ENCODE data around the gene PPT2. TPM values are rescaled to one million over a fixed set of nuclear protein-coding genes. Genes with fewer than 3 reads are reported as not detected.

PPT2 gene
- total and polyA plus RNA-seq, 2 of the 8 experiments (the other 6 are each of a cell fraction or from before 2014, with no cell fraction given) = 24.1 to 39.5 TPM

DNA sequence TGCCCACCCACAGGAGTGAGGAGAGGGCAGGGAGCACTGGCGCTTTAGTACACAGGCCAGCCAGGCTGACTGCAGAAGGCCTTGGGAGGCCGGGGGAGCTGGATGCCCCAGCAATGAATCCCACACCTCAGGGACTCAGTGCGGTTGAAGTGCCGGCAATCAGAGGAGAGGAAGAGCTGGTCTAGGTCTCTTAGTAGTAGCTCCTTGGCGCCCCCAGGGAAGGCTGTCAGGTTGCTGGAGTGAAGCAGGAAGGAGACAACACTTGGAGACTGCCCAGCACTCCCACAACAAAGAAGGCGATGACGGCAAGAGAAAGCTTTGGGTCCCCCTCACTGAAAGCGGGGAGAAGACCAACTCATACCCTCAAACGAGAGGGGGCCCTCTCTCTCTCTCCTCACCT, 36.5 kb upstream of the PPT2 start:
- Histone ChIP-seq H3K23me2 (ENCODE audit: low read depth, low read length) (no peaks in the 10 kb centered on the region), H3K4me2 (ENCODE audit: insufficient read depth in 1 of 2, low read depth in 2 of 2, low read length in 2 of 2) (no peak overlapping the region), H3K36me3 (ENCODE audit: control insufficient read depth in 2 of 4, insufficient read depth in 4 of 4, low read length in 3 of 4) (peaks cover 9 to 30% (median 16%) of the 10 kb centered on the region in 4 experiments; a peak in 6 of 8 replicates), H3K4me1 (replicated peaks in 1 of 4; ENCODE audit: control insufficient read depth in 3 of 4, insufficient read depth in 4 of 4, low read length in 3 of 4) (peaks cover 0 to 5% (median under 1%) of the 10 kb centered on the region in 4 experiments; a peak in 3 of 7 replicates), H3K9ac (replicated peaks in 1 of 4; ENCODE audit: extremely low read depth in 1 of 4, low read depth in 3 of 4, low read length in 3 of 4) (no peak overlapping the region), H3K18ac (ENCODE audit: extremely low read depth, low read length) (no peak overlapping the region), H3K4ac (replicated peaks; ENCODE audit: insufficient read length, low read depth, low read length) (no peak overlapping the region), H4K8ac (ENCODE audit: extremely low read depth, insufficient read depth, low read length) (no peak overlapping the region), H2BK12ac (ENCODE audit: low read depth, low read length) (no peak overlapping the region), H2AFZ (ENCODE audit: low read length) (no peak overlapping the region), H2BK15ac (ENCODE audit: low read length) (no peak overlapping the region), H3K4me3 (ENCODE audit: extremely low read depth in 1 of 4, insufficient read depth in 2 of 4, low read depth in 3 of 4, low read length in 4 of 4) (no peak overlapping the region), H3K27ac (ENCODE audit: low read depth, low read length) (no peak overlapping the region), H2BK5ac (ENCODE audit: low read depth, low read length) (no peak overlapping the region), H3K56ac (replicated peaks; ENCODE audit: insufficient read length, low read depth, low read length) (no peak overlapping the region), H3K79me2 (ENCODE audit: control insufficient read depth in 1 of 2, insufficient read depth in 2 of 2, low read length in 2 of 2) (no peaks in the 10 kb centered on the region), H4K5ac (ENCODE audit: insufficient read length, low read depth, low read length) (no peak overlapping the region), H3K9me3 (ENCODE audit: insufficient read depth in 2 of 2, low read depth in 1 of 2, low read length in 1 of 2) (no peaks in the 10 kb centered on the region), H3K14ac (ENCODE audit: insufficient read length) (no peak overlapping the region), H2AK5ac (ENCODE audit: low read depth, low read length) (no peak overlapping the region), H3K27me3 (replicated peaks in 1 of 4; ENCODE audit: control insufficient read depth in 3 of 4, extremely low read depth in 1 of 4, insufficient read depth in 3 of 4, low read length in 3 of 4) (no peaks in the 10 kb centered on the region), H4K20me1 (replicated peaks in 1 of 2; ENCODE audit: control insufficient read depth in 1 of 2, insufficient read depth in 2 of 2, low read length in 2 of 2) (peaks cover 5 to 7% of the 10 kb centered on the region in 2 experiments), H2BK120ac (replicated peaks; ENCODE audit: low read depth, low read length) (no peak overlapping the region), H4K91ac (replicated peaks; ENCODE audit: insufficient read length, low read length) (no peak overlapping the region), H3K79me1 (ENCODE audit: low read depth, low read length) (no peaks in the 10 kb centered on the region), H2BK20ac (ENCODE audit: low read length) (no peak overlapping the region), H3K23ac (ENCODE audit: insufficient read length) (no peak overlapping the region)
- ChIA-PET POLR2A (ENCODE audit: partially characterized antibody) (interaction anchor here (1.1 to 3.0 kb wide), 10 partner anchors 9 to 78 kb away, joined by 3 to 21 read pairs (median 7); partner anchors contain the start of genes AGPAT1, ATF6B, FKBPL and GPSM3), CTCF (ENCODE audit: partially characterized antibody) (interaction anchor here (0.6 to 6.1 kb wide), 30 partner anchors 9 to 466 kb away, joined by 3 to 76 read pairs (median 8); partner anchors contain the start of genes ATF6B, EGFL8, FKBPL and PBX2)
- no peak for FAIRE-seq
- 78% methylated on average over 8 of the region's 9 CpGs; no CpG with 5 or more reads in 1 of the 2 experiments for WGBS, 2 experiments (ENCODE audit: extremely low coverage in 1 of 2, insufficient coverage in 1 of 2, insufficient read length in 1 of 2, insufficient replicate concordance in 2 of 2, low coverage in 1 of 2, low lambda C conversion rate in 2 of 2, missing lambda C conversion rate in 1 of 2)
- no peak for DNase-seq (ENCODE audit: low read depth in 1 of 2, low spot score in 2 of 2)
- TF ChIP-seq, protein P1, sequence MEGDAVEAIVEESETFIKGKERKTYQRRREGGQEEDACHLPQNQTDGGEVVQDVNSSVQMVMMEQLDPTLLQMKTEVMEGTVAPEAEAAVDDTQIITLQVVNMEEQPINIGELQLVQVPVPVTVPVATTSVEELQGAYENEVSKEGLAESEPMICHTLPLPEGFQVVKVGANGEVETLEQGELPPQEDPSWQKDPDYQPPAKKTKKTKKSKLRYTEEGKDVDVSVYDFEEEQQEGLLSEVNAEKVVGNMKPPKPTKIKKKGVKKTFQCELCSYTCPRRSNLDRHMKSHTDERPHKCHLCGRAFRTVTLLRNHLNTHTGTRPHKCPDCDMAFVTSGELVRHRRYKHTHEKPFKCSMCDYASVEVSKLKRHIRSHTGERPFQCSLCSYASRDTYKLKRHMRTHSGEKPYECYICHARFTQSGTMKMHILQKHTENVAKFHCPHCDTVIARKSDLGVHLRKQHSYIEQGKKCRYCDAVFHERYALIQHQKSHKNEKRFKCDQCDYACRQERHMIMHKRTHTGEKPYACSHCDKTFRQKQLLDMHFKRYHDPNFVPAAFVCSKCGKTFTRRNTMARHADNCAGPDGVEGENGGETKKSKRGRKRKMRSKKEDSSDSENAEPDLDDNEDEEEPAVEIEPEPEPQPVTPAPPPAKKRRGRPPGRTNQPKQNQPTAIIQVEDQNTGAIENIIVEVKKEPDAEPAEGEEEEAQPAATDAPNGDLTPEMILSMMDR (IDR thresholded peaks at IDR 0.05; ENCODE audit: control extremely low read depth in 1 of 3, insufficient read depth in 1 of 3, low read depth in 1 of 3, low read length in 3 of 3) = no peak
- no peak for TF ChIP-seq EZH2 (IDR thresholded peaks at IDR 0.05; ENCODE audit: low read depth, low read length, severe bottlenecking)
- TF ChIP-seq CBX5 (IDR thresholded peaks at IDR 0.05; ENCODE audit: low read depth, low read length) = no peak
- TF ChIP-seq CHD2 (IDR thresholded peaks at IDR 0.05; ENCODE audit: low read length) = no peak
- TF ChIP-seq TAF7 (optimal IDR thresholded peaks at IDR 0.05; ENCODE audit: borderline replicate concordance, low read depth, low read length) = no peak
- no peak for TF ChIP-seq YY1 (IDR thresholded peaks at IDR 0.05; ENCODE audit: low read depth, low read length)
- TF ChIP-seq POU5F1 (IDR thresholded peaks at IDR 0.05; ENCODE audit: low read depth, low read length) = no peak
- no peak for TF ChIP-seq JUND (IDR thresholded peaks at IDR 0.05; ENCODE audit: low read length)
- TF ChIP-seq BRCA1 (IDR thresholded peaks at IDR 0.05; ENCODE audit: low read depth, low read length) = no peak
- TF ChIP-seq MAFK (IDR thresholded peaks at IDR 0.05; ENCODE audit: low read depth, low read length) = no peak
- TF ChIP-seq TEAD4 (IDR thresholded peaks at IDR 0.05; ENCODE audit: low read depth, low read length) = no peak
- no peak for TF ChIP-seq SUZ12 (IDR thresholded peaks at IDR 0.05; ENCODE audit: low read length)

Data from H1 (cell line).